ENCODE data around the gene PRMT2.

PRMT2 gene

GRCh38 chr21:46633566-46633965 lies 1.9 kb upstream of the PRMT2 start:
- TF ChIP-seq CTCF (IDR thresholded peaks at IDR 0.05; ENCODE audit: low read length, missing control alignments) = no peak
- H3K4me3 ChIP-seq (replicated peaks; ENCODE audit: low read depth, low read length) = no peak overlapping the region
- DNase-seq (ENCODE audit: low read depth) = no peak

- no peak for DNase-seq (ENCODE audit: low read depth)
- no peak for TF ChIP-seq CTCF (IDR thresholded peaks at IDR 0.05; ENCODE audit: low read length, missing control alignments)
- H3K4me3 ChIP-seq (replicated peaks; ENCODE audit: low read depth, low read length) = peak overlapping the region; percentile 99
Measured at GRCh38 chr21:46634427-46634826, 1.0 kb upstream of the PRMT2 start.

GRCh38 chr21:46634966-46635323 lies 529 bp upstream of the PRMT2 start:
- DNase-seq (ENCODE audit: low read depth) = peak; percentile 88
- peak; percentile 26 for TF ChIP-seq CTCF (IDR thresholded peaks at IDR 0.05; ENCODE audit: low read length, missing control alignments)
- peak overlapping the region; percentile 99 for H3K4me3 ChIP-seq (replicated peaks; ENCODE audit: low read depth, low read length)

GRCh38 chr21:46636181-46636512 lies 673 bp downstream of the PRMT2 start:
- TF ChIP-seq CTCF (IDR thresholded peaks at IDR 0.05; ENCODE audit: low read length, missing control alignments) = no peak
- H3K4me3 ChIP-seq (replicated peaks; ENCODE audit: low read depth, low read length) = peak overlapping the region; percentile 99
- DNase-seq (ENCODE audit: low read depth) = no peak

GRCh38 chr21:46636550-46637285 lies 1.2 kb downstream of the PRMT2 start:
- H3K4me3 ChIP-seq (replicated peaks; ENCODE audit: low read depth, low read length) = peak overlapping the region; percentile 99
- DNase-seq (ENCODE audit: low read depth) = no peak
- no peak for TF ChIP-seq CTCF (IDR thresholded peaks at IDR 0.05; ENCODE audit: low read length, missing control alignments)

- peak overlapping the region; percentile 18 for H3K4me3 ChIP-seq (replicated peaks; ENCODE audit: low read depth, low read length)
- TF ChIP-seq CTCF (IDR thresholded peaks at IDR 0.05; ENCODE audit: low read length, missing control alignments) = no peak
- no peak for DNase-seq (ENCODE audit: low read depth)
Measured at GRCh38 chr21:46637952-46638746, 2.7 kb downstream of the PRMT2 start.
